Nephron progenitor cell (in vitro differentiated cells): Measurements from ENCODE around the gene PPFIBP2.

Experiments used
- DNase-seq: peaks from one replicate; pipeline ENCODE4 v3.0.0; 2021
- H3K27ac Mint-ChIP-seq: 2 replicates; pipeline ENCODE4 v1.8.0; 2021; ENCODE audit warnings: mild to moderate bottlenecking, moderate library complexity, mixed read lengths
- H3K27me3 Mint-ChIP-seq: 2 replicates; pipeline ENCODE4 v1.8.0; 2021; ENCODE audit warnings: mild to moderate bottlenecking, low read depth, mixed read lengths; ENCODE audit not compliant: poor library complexity
- H3K36me3 Mint-ChIP-seq: 2 replicates; pipeline ENCODE4 v1.8.0; 2021; ENCODE audit warnings: low read depth, mixed read lengths
- H3K4me1 Mint-ChIP-seq: 2 replicates; pipeline ENCODE4 v1.8.0; 2021; ENCODE audit warnings: mixed read lengths
- H3K4me3 Mint-ChIP-seq: 2 replicates; pipeline ENCODE4 v1.8.0; 2021; ENCODE audit warnings: mild to moderate bottlenecking, moderate library complexity, mixed read lengths
- H3K9me3 Mint-ChIP-seq: 2 replicates; pipeline ENCODE4 v1.8.0; 2021; ENCODE audit warnings: mild to moderate bottlenecking, moderate library complexity, mixed read lengths
- CTCF ChIP-seq: fragments of 200-600 bp; sonication (generic); IDR thresholded peaks from 2 replicates; pipeline ENCODE4 v1.5.0; 2021; ENCODE audit warnings: antibody characterized with exemption

The PPFIBP2 gene

GRCh38 chr11:7549681-7550080 is 35.9 kb downstream of the PPFIBP2 start:
- H3K4me3 Mint-ChIP-seq, result no peak overlapping the region
- H3K36me3 Mint-ChIP-seq, result peaks cover 9% of the 10 kb centered on the region
- no peaks in the 10 kb centered on the region for H3K9me3 Mint-ChIP-seq
- TF ChIP-seq CTCF, result no peak
- DNase-seq, result no peak
- peaks cover 10% of the 10 kb centered on the region for H3K27me3 Mint-ChIP-seq
- no peak overlapping the region for H3K27ac Mint-ChIP-seq
- H3K4me1 Mint-ChIP-seq, result peaks cover 34% of the 10 kb centered on the region

DNA sequence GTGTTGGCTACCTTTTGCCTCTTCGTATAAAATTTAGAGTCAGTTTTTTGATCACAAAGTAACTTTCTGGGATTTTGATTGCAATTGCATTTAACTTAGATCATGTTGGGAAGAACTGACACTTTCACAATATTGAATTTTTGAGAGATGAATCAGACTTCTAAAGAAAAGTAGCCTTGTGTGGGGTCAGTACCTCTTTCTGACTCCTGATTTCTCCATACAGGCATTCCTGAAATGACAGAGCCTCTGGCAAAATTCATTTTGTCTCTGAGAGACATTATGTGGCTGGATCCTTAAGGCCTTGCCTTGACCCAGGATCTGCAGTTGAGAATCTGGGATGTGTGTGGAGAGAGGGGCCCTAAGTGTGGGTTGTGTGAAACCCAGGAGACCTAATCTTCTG is 37.8 kb downstream of the PPFIBP2 start:
- H3K36me3 Mint-ChIP-seq, result peaks cover 13% of the 10 kb centered on the region
- no peak for TF ChIP-seq CTCF
- no peak overlapping the region for H3K4me3 Mint-ChIP-seq
- H3K27me3 Mint-ChIP-seq, result peaks cover 14% of the 10 kb centered on the region
- H3K9me3 Mint-ChIP-seq, result peaks cover 5% of the 10 kb centered on the region
- H3K27ac Mint-ChIP-seq, result no peak overlapping the region
- no peak for DNase-seq
- peaks cover 36% of the 10 kb centered on the region for H3K4me1 Mint-ChIP-seq

- peaks cover 21% of the 10 kb centered on the region for H3K36me3 Mint-ChIP-seq
- no peak for DNase-seq
- no peak overlapping the region for H3K4me3 Mint-ChIP-seq
- H3K27me3 Mint-ChIP-seq, result peaks cover 11% of the 10 kb centered on the region
- no peak for TF ChIP-seq CTCF
- H3K9me3 Mint-ChIP-seq, result peaks cover 12% of the 10 kb centered on the region
- H3K4me1 Mint-ChIP-seq, result peaks cover 25% of the 10 kb centered on the region
- H3K27ac Mint-ChIP-seq, result no peak overlapping the region
Observed at GRCh38 chr11:7552666-7553065, 38.9 kb downstream of the PPFIBP2 start.

GRCh38 chr11:7555052-7555699 is 41.4 kb downstream of the PPFIBP2 start:
- H3K36me3 Mint-ChIP-seq, result peaks cover 21% of the 10 kb centered on the region
- peaks cover 12% of the 10 kb centered on the region for H3K9me3 Mint-ChIP-seq
- H3K27me3 Mint-ChIP-seq, result peaks cover 7% of the 10 kb centered on the region
- no peak overlapping the region for H3K27ac Mint-ChIP-seq
- peaks cover 14% of the 10 kb centered on the region for H3K4me1 Mint-ChIP-seq
- no peak for TF ChIP-seq CTCF
- DNase-seq, result no peak
- no peak overlapping the region for H3K4me3 Mint-ChIP-seq

DNA sequence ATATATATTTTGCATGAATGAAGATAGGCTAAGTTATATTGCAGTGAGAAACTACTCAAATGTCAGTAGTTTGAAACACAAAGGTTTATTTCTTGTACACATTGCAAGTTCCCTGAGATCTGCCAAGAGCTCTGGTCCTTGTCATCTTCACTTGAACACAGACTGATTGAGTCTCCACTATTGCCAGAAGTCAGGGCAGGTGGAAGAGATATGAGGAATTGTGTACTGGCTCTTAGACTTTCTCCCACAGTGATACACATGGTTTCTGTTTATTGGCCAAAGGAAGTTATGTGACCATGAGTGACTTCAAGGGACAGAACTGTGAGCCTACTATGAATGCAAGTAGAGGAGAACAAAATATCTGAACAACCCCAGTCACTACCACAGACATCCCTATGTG is 44.2 kb downstream of the PPFIBP2 start:
- Mint-ChIP-seq H3K9me3 (peaks cover 12% of the 10 kb centered on the region), H3K36me3 (peaks cover 17% of the 10 kb centered on the region), H3K27me3 (peaks cover 4% of the 10 kb centered on the region), H3K4me3 (no peak overlapping the region), H3K27ac (no peak overlapping the region), H3K4me1 (peaks cover 29% of the 10 kb centered on the region)
- no peak for DNase-seq
- no peak for TF ChIP-seq CTCF
